ENCODE results near the gene RNMT.
A peak's percentile ranks its signal among the peaks of the same experiment; 100 is the strongest.

RNMT gene

GRCh38 chr18:13811993-13812392 is 85.5 kb downstream of the RNMT start:
- DNase-seq (ENCODE audit: low spot score), result no peak

- peak; percentile 83 for DNase-seq (ENCODE audit: low spot score)
These were observed 86.9 kb downstream of the RNMT start for GRCh38 chr18:13813271-13813849.
